ENCODE measurements around the gene ARHGAP33. TPM values are rescaled to one million over a fixed set of nuclear protein-coding genes. Genes with fewer than 3 reads are reported as not detected.

The ARHGAP33 gene
- total and polyA plus RNA-seq, 2 experiments from 2014 or later = 11.6 to 22.1 TPM

GRCh38 chr19:35736913-35737886 is 38.2 kb upstream of the ARHGAP33 start:
- H3K36me3 ChIP-seq (ENCODE audit: insufficient read depth) = peaks cover 4% of the 10 kb centered on the region; the same call in 1 of the 2 replicates
- ATAC-seq = no peak
- peaks cover 4% of the 10 kb centered on the region; the same call in 1 of the 2 replicates for H3K4me1 ChIP-seq (ENCODE audit: insufficient read depth)
- H3F3A ChIP-seq (replicated peaks; ENCODE audit: low read depth) = peaks cover 8% of the 10 kb centered on the region
- H3K27me3 ChIP-seq (ENCODE audit: insufficient read depth) = no peaks in the 10 kb centered on the region
- H3K4me3 ChIP-seq = no peak overlapping the region
- H3K79me2 ChIP-seq (replicated peaks; ENCODE audit: insufficient read depth) = no peaks in the 10 kb centered on the region
- Mint-ChIP-seq H3K27me3 (ENCODE audit: insufficient read depth, low read depth, poor library complexity) (peaks cover 5% of the 10 kb centered on the region), H3K9me3 (no peaks in the 10 kb centered on the region; the same call in 2 of the 3 replicates), H3K36me3 (ENCODE audit: low read depth) (peaks cover 49% of the 10 kb centered on the region), H3K4me1 (peaks cover 1% of the 10 kb centered on the region), H3K27ac (no peak overlapping the region), H3K4me3 (no peak overlapping the region)
- no peaks in the 10 kb centered on the region for H3K9me2 ChIP-seq (ENCODE audit: insufficient read depth)
- H3K27ac ChIP-seq (ENCODE audit: low read depth) = no peak overlapping the region
- H3K4me2 ChIP-seq = no peak overlapping the region
- no peak for DNase-seq (ENCODE audit: low spot score)
- no peaks in the 10 kb centered on the region; the same call in 1 of the 2 replicates for H4K20me1 ChIP-seq (replicated peaks; ENCODE audit: insufficient read depth)
- H2AFZ ChIP-seq = no peak overlapping the region
- no peak for TF ChIP-seq EZH2 (IDR thresholded peaks at IDR 0.05; ENCODE audit: low read depth, unreplicated experiment)
- TF ChIP-seq NANOG (IDR thresholded peaks at IDR 0.05; ENCODE audit: borderline replicate concordance) = no peak
- no peak for TF ChIP-seq STAT1 (IDR thresholded peaks at IDR 0.05; ENCODE audit: unreplicated experiment)
- TF ChIP-seq CTCF (conservative IDR thresholded peaks at IDR 0.05; ENCODE audit: low read depth in 2 of 2) = peak; percentile 7 to 17; a peak in 1 of 4 replicates

- peaks cover 6% of the 10 kb centered on the region for H3K27me3 Mint-ChIP-seq (ENCODE audit: insufficient read depth, low read depth, poor library complexity)
- no peak for TF ChIP-seq ZNF462 (CRISPR knock-in tag; IDR thresholded peaks at IDR 0.05)
- Histone ChIP-seq H4K20me1 (replicated peaks; ENCODE audit: insufficient read depth) (no peaks in the 10 kb centered on the region; the same call in 1 of the 2 replicates), H3K4me1 (ENCODE audit: insufficient read depth) (peaks cover 4% of the 10 kb centered on the region; the same call in 1 of the 2 replicates), H3K27ac (ENCODE audit: low read depth) (no peak overlapping the region), H3F3A (replicated peaks; ENCODE audit: low read depth) (peaks cover 10% of the 10 kb centered on the region), H3K27me3 (ENCODE audit: insufficient read depth) (no peaks in the 10 kb centered on the region), H3K79me2 (replicated peaks; ENCODE audit: insufficient read depth) (no peaks in the 10 kb centered on the region), H3K36me3 (ENCODE audit: insufficient read depth) (peaks cover 4% of the 10 kb centered on the region; the same call in 1 of the 2 replicates), H3K9me2 (ENCODE audit: insufficient read depth) (no peaks in the 10 kb centered on the region), H3K4me3 (no peak overlapping the region), H2AFZ (no peak overlapping the region), H3K4me2 (no peak overlapping the region)
- H3K4me1 Mint-ChIP-seq = peaks cover 5% of the 10 kb centered on the region
- H3K4me3 Mint-ChIP-seq = no peak overlapping the region; the same call in 2 of the 3 replicates
- ATAC-seq = no peak
- no peaks in the 10 kb centered on the region; the same call in 2 of the 3 replicates for H3K9me3 Mint-ChIP-seq
- no peak overlapping the region for H3K27ac Mint-ChIP-seq
- peaks cover 53% of the 10 kb centered on the region for H3K36me3 Mint-ChIP-seq (ENCODE audit: low read depth)
- DNase-seq (ENCODE audit: low spot score) = no peak
Observed at GRCh38 chr19:35738021-35738886, 37.1 kb upstream of the ARHGAP33 start.

Data from GM23338 (cell line).